ENCODE measurements around the gene BDP1.

- TF ChIP-seq CTCF (IDR thresholded peaks at IDR 0.05; ENCODE audit: poor library complexity) (no peak), EZH2 (IDR thresholded peaks at IDR 0.05; ENCODE audit: borderline replicate concordance) (no peak)
Observed at GRCh38 chr5:71483355-71483754, 27.9 kb downstream of the BDP1 start.
